ENCODE data around the gene CD33.
"Not testable (repeated sequence)": the region's sequence is repeated elsewhere in the genome, so short reads cannot be mapped to it uniquely, and the experiment has no call there.

The CD33 gene

DNA sequence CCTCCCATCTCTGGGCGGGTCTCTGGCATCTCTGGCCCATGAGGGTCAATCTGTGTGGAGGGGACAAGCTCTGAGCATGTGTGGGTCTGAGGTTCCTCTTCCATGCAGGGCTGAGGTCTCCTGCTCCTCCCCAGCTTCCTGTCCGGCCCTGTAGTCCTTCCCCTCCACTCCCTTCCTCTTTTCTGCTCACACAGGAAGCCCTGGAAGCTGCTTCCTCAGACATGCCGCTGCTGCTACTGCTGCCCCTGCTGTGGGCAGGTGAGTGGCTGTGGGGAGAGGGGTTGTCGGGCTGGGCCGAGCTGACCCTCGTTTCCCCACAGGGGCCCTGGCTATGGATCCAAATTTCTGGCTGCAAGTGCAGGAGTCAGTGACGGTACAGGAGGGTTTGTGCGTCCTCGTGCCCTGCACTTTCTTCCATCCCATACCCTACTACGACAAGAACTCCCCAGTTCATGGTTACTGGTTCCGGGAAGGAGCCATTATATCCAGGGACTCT is at the start of gene CD33:
Gene CD33, plus strand, starts transcription at position 183 of the 496 bp plus-strand sequence. Its CDS starts 39 bp downstream, at position 222.
- not testable (repeated sequence) for H3K27ac ChIP-seq

DNA sequence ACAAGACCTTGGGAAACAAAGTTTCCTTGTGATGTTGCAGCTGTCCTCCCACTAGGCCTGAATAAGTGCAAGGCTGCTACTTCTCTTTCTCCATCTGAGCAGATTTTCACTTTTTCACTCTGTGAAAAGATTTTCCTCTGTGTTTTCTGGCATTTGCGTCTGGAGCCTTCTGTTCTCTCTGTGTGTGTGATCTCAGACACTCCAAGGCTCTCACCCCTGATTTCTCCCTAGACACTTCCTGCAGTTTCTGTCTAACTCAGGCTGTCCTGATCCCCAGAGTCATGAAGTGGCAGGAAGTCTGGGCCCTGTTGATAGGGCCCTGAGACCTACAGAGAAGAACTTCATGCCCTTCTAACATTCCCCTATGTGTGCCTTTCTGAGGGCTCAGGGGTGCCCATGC is 45.6 kb upstream of the CD33 start:
- no peak overlapping the region for H3K27ac ChIP-seq
- TF ChIP-seq ZFX (IDR thresholded peaks at IDR 0.05): no peak
- TF ChIP-seq, protein P1, sequence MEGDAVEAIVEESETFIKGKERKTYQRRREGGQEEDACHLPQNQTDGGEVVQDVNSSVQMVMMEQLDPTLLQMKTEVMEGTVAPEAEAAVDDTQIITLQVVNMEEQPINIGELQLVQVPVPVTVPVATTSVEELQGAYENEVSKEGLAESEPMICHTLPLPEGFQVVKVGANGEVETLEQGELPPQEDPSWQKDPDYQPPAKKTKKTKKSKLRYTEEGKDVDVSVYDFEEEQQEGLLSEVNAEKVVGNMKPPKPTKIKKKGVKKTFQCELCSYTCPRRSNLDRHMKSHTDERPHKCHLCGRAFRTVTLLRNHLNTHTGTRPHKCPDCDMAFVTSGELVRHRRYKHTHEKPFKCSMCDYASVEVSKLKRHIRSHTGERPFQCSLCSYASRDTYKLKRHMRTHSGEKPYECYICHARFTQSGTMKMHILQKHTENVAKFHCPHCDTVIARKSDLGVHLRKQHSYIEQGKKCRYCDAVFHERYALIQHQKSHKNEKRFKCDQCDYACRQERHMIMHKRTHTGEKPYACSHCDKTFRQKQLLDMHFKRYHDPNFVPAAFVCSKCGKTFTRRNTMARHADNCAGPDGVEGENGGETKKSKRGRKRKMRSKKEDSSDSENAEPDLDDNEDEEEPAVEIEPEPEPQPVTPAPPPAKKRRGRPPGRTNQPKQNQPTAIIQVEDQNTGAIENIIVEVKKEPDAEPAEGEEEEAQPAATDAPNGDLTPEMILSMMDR (conservative IDR thresholded peaks at IDR 0.05): no peak

DNA sequence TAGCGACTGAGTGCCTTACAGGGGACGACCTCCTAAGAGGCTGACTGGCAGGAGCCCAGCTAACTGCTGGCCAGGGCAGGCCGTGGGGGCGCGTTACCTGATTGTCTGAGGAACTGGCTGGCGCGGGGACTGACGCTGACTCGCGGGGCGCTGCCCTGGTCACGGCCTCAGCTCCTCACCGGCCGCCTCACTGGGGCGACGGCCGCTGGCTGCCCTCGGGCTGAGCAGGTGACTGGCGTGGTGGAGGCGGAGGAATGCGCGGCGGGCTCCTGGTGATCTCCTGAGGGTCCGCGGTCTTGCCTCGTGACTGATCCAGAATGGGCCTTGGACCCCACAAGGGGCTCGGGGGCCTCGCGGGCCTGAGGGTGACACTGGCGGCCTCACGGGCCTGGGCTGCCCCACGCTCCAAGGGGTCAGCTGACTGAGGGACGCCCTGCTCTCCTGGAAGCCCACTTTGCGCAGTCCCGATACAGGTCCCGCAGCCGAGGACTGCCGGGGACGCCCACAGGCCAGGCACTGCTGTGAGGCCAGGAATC is 43.4 kb upstream of the CD33 start:
- TF ChIP-seq, protein P1 (conservative IDR thresholded peaks at IDR 0.05): no peak
- TF ChIP-seq ZFX (IDR thresholded peaks at IDR 0.05): no peak
- H3K27ac ChIP-seq: peak overlapping the region; percentile 3; the same call in 1 of the 2 replicates

DNA sequence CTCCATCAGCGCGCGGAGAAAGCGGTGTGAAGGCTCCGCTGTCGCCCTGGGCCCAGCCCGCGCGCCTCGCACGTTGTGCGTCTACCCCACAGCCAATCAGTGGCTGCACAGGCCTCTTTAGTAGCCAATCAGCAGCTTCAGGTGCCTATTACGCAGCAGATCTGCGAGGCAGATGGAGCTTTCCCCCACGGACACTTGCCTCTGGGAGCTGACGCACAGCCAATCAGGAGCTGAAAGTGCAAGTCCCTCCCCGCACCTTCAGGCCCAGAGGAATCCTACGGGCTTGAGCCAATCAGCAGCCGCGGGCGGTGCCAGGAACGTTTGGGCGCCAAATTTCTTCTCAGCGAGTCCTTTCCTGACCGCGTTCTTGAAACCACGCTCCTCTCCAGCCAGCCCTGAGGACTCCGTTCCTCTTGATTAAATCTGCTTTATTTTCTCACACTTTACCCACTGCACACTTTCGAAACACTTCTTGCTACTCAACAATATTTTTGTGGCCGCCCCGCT is 42.9 kb upstream of the CD33 start:
- no peak for TF ChIP-seq ZFX (IDR thresholded peaks at IDR 0.05)
- TF ChIP-seq, protein P1 (conservative IDR thresholded peaks at IDR 0.05): no peak
- peak overlapping the region; percentile 3; the same call in 1 of the 2 replicates for H3K27ac ChIP-seq

DNA sequence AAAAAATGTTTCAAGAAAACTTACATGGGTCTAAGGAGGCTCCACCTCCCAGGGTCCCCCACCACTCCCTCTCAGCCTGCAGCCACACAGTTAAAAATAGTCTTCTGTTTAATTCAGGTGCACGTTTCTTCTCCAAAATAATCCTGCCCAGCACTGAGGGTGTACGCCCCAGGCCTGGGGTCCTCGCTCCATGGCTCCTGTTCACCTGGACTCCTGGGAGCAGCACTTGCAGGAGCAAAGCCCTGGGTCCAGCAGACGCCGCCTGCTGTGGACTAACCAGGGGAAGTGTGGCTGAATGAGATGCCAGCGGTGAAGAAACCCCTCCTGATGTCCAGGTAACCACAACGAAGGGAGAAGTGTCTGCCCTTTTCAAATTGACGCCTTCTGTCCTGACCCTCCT is 41.3 kb upstream of the CD33 start:
- no peak overlapping the region for H3K27ac ChIP-seq
- TF ChIP-seq, protein P1 (conservative IDR thresholded peaks at IDR 0.05): no peak
- TF ChIP-seq ZFX (IDR thresholded peaks at IDR 0.05): no peak

DNA sequence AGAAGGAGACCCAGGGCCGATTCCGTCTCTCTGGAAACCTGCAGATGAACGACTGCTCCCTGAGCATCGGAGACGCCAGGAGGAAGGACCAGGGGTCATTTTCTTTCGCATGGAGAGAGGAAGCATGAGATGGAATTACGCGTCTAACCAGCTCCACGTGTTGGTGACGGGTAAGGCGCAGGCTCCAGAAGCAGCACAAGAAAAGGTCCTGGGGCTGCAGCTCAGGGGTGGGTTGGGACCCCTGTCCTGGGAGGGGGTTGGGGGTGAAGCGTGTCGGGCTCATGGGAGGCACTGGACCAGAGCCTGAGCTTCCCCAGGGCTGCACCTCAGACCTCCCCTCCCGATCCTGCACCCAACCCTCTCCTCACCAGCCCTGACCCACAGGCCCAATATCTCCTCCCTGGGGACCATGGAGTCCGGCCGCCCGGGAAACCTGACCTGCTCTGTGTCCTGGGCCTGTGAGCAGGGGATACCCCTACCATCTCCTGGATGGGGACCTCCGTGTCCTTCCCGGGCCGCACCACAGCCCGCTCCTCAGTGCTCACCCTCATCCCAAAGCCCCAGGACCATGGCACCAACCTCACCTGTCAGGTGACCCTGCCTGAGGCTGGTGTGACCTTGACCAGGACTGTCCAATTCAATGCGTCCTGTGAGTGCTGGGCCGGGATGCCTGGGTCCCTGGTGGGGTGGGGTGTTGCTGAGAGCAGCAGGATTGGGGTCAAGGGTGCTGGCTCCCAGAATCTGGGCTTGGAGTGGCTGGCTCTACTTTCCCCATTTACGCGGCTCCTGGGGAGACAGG is 39.6 kb upstream of the CD33 start:
- TF ChIP-seq ZFX (IDR thresholded peaks at IDR 0.05): no peak
- TF ChIP-seq, protein P1 (conservative IDR thresholded peaks at IDR 0.05): no peak
- no peak overlapping the region for H3K27ac ChIP-seq

DNA sequence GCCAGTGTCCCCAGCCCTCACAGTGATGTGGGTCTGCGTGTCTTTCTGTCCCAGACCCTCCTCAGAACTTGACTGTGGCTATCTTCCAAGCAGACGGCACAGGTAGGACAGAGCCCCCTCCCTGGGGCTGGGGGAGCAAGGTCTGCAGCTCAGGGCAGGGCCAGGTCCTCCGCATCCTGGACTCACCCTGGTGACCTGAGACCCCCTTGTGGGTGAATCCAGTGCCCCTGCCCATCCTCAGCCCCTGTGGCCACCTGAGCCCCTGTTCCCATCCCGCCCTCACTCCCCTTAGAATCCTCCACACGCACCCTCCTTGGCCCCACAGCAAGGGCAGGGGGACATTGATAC is 39.0 kb upstream of the CD33 start:
- H3K27ac ChIP-seq: no peak overlapping the region
- no peak for TF ChIP-seq ZFX (IDR thresholded peaks at IDR 0.05)
- TF ChIP-seq, protein P1 (conservative IDR thresholded peaks at IDR 0.05): no peak

All from C4-2B (cell line).